Activated naive CD8-positive, alpha-beta T cell treated with anti-CD3 and anti-CD28 coated beads, Interleukin-2, amount 50 U/mL, for 24 hours (primary cell): ENCODE data around the gene PHEX.

ENCODE experiments used
- ATAC-seq: fragments of 150-1000 bp; cut with Tn5 transposase; one replicate; pipeline ENCODE4 v1.10.0; 2021
- DNase-seq: peaks from one replicate; pipeline ENCODE4 v3.0.0; 2021
- H3K27ac Mint-ChIP-seq: one replicate; pipeline ENCODE4 v1.8.0; 2021; ENCODE audit warnings: mild to moderate bottlenecking, mixed read lengths
- H3K27me3 Mint-ChIP-seq: one replicate; pipeline ENCODE4 v1.8.0; 2021; ENCODE audit warnings: mixed read lengths
- H3K36me3 Mint-ChIP-seq: one replicate; pipeline ENCODE4 v1.8.0; 2021; ENCODE audit warnings: low read depth, mixed read lengths
- H3K4me1 Mint-ChIP-seq: one replicate; pipeline ENCODE4 v1.8.0; 2021; ENCODE audit warnings: mixed read lengths
- H3K4me3 Mint-ChIP-seq: one replicate; pipeline ENCODE4 v1.8.0; 2021; ENCODE audit warnings: mild to moderate bottlenecking, moderate library complexity, mixed read lengths
- H3K9me3 Mint-ChIP-seq: one replicate; pipeline ENCODE4 v1.8.0; 2021; ENCODE audit warnings: mixed read lengths

PHEX gene

GRCh38 chrX:22032084-22032483, at the start of gene PHEX:
Gene PHEX (plus strand): TSS chrX:22032325. CDS start chrX:22033006, 681 bp downstream.
- no peak for DNase-seq
- no peaks in the 10 kb centered on the region for H3K36me3 Mint-ChIP-seq
- peak within 1 kb of the TSS; percentile 30 for H3K27ac Mint-ChIP-seq
- no peaks in the 10 kb centered on the region for H3K9me3 Mint-ChIP-seq
- peaks cover 59% of the 10 kb centered on the region for H3K4me1 Mint-ChIP-seq
- no peaks in the 10 kb centered on the region for H3K27me3 Mint-ChIP-seq
- peak within 1 kb of the TSS; percentile 42 for H3K4me3 Mint-ChIP-seq
- no peak for ATAC-seq

GRCh38 chrX:21985332-21985777, 46.8 kb upstream of the PHEX start:
- DNase-seq (peak; percentile 63), ATAC-seq (peak; percentile 66)
- H3K9me3 Mint-ChIP-seq, result no peaks in the 10 kb centered on the region
- no peaks in the 10 kb centered on the region for H3K27me3 Mint-ChIP-seq
- no peak overlapping the region for H3K4me3 Mint-ChIP-seq
- peaks cover 35% of the 10 kb centered on the region for H3K4me1 Mint-ChIP-seq
- peak overlapping the region; percentile 46 for H3K27ac Mint-ChIP-seq
- H3K36me3 Mint-ChIP-seq, result peaks cover 32% of the 10 kb centered on the region

- Mint-ChIP-seq H3K27me3 (no peaks in the 10 kb centered on the region), H3K36me3 (peaks cover 45% of the 10 kb centered on the region), H3K27ac (no peak overlapping the region), H3K4me3 (no peak overlapping the region), H3K9me3 (no peaks in the 10 kb centered on the region), H3K4me1 (peaks cover 47% of the 10 kb centered on the region)
- ATAC-seq (no peak), DNase-seq (no peak)
Measured at GRCh38 chrX:21986596-21986995, 45.5 kb upstream of the PHEX start.

GRCh38 chrX:21989384-21989783, 42.7 kb upstream of the PHEX start:
- H3K27me3 Mint-ChIP-seq, result no peaks in the 10 kb centered on the region
- H3K36me3 Mint-ChIP-seq, result peaks cover 63% of the 10 kb centered on the region
- DNase-seq (peak; percentile 23), ATAC-seq (peak; percentile 73)
- peaks cover 60% of the 10 kb centered on the region for H3K4me1 Mint-ChIP-seq
- H3K27ac Mint-ChIP-seq, result peak overlapping the region; percentile 91
- peak overlapping the region; percentile 45 for H3K4me3 Mint-ChIP-seq
- H3K9me3 Mint-ChIP-seq, result no peaks in the 10 kb centered on the region

- H3K36me3 Mint-ChIP-seq, result peaks cover 67% of the 10 kb centered on the region
- peak overlapping the region; percentile 91 for H3K27ac Mint-ChIP-seq
- H3K4me1 Mint-ChIP-seq, result peaks cover 62% of the 10 kb centered on the region
- ATAC-seq (no peak), DNase-seq (no peak)
- H3K4me3 Mint-ChIP-seq, result no peak overlapping the region
- no peaks in the 10 kb centered on the region for H3K27me3 Mint-ChIP-seq
- H3K9me3 Mint-ChIP-seq, result no peaks in the 10 kb centered on the region
Measured at GRCh38 chrX:21990832-21991231, 41.3 kb upstream of the PHEX start.

- Mint-ChIP-seq H3K36me3 (peaks cover 74% of the 10 kb centered on the region), H3K4me1 (peaks cover 69% of the 10 kb centered on the region), H3K27me3 (no peaks in the 10 kb centered on the region), H3K4me3 (no peak overlapping the region), H3K27ac (peak overlapping the region; percentile 91), H3K9me3 (no peaks in the 10 kb centered on the region)
- ATAC-seq (peak; percentile 50), DNase-seq (no peak)
Measured at GRCh38 chrX:21991504-21991903, 40.6 kb upstream of the PHEX start.

GRCh38 chrX:21993265-21993664, 38.9 kb upstream of the PHEX start:
- H3K4me1 Mint-ChIP-seq, result peaks cover 73% of the 10 kb centered on the region
- H3K27me3 Mint-ChIP-seq, result no peaks in the 10 kb centered on the region
- no peak overlapping the region for H3K27ac Mint-ChIP-seq
- DNase-seq (no peak), ATAC-seq (no peak)
- peaks cover 68% of the 10 kb centered on the region for H3K36me3 Mint-ChIP-seq
- no peaks in the 10 kb centered on the region for H3K9me3 Mint-ChIP-seq
- no peak overlapping the region for H3K4me3 Mint-ChIP-seq

GRCh38 chrX:21996872-21997455, 35.2 kb upstream of the PHEX start:
- Mint-ChIP-seq H3K27ac (peak overlapping the region; percentile 54), H3K4me1 (peaks cover 37% of the 10 kb centered on the region), H3K36me3 (peaks cover 42% of the 10 kb centered on the region), H3K9me3 (no peaks in the 10 kb centered on the region), H3K4me3 (no peak overlapping the region), H3K27me3 (no peaks in the 10 kb centered on the region)
- no peak for ATAC-seq
- no peak for DNase-seq

GRCh38 chrX:21998037-21998436, 34.1 kb upstream of the PHEX start:
- Mint-ChIP-seq H3K4me3 (no peak overlapping the region), H3K4me1 (peaks cover 30% of the 10 kb centered on the region), H3K27me3 (no peaks in the 10 kb centered on the region), H3K9me3 (no peaks in the 10 kb centered on the region), H3K27ac (no peak overlapping the region), H3K36me3 (peaks cover 42% of the 10 kb centered on the region)
- DNase-seq, result no peak
- ATAC-seq, result no peak

- Mint-ChIP-seq H3K4me3 (no peak overlapping the region), H3K4me1 (peaks cover 29% of the 10 kb centered on the region), H3K27ac (no peak overlapping the region), H3K9me3 (no peaks in the 10 kb centered on the region), H3K27me3 (no peaks in the 10 kb centered on the region), H3K36me3 (peaks cover 28% of the 10 kb centered on the region)
- DNase-seq (no peak), ATAC-seq (no peak)
Measured at GRCh38 chrX:22004866-22005265, 27.3 kb upstream of the PHEX start.

GRCh38 chrX:22012051-22012450, 20.1 kb upstream of the PHEX start:
- H3K4me1 Mint-ChIP-seq, result peaks cover 12% of the 10 kb centered on the region
- H3K27me3 Mint-ChIP-seq, result no peaks in the 10 kb centered on the region
- no peaks in the 10 kb centered on the region for H3K9me3 Mint-ChIP-seq
- H3K36me3 Mint-ChIP-seq, result peaks cover 5% of the 10 kb centered on the region
- ATAC-seq (no peak), DNase-seq (no peak)
- no peak overlapping the region for H3K4me3 Mint-ChIP-seq
- no peak overlapping the region for H3K27ac Mint-ChIP-seq

- no peak for DNase-seq
- Mint-ChIP-seq H3K9me3 (no peaks in the 10 kb centered on the region), H3K4me3 (no peak overlapping the region), H3K27ac (no peak overlapping the region), H3K4me1 (peaks cover 9% of the 10 kb centered on the region), H3K27me3 (no peaks in the 10 kb centered on the region), H3K36me3 (peaks cover 5% of the 10 kb centered on the region)
- no peak for ATAC-seq
Measured at GRCh38 chrX:22012931-22013330, 19.2 kb upstream of the PHEX start.

- no peak overlapping the region for H3K27ac Mint-ChIP-seq
- ATAC-seq, result no peak
- no peaks in the 10 kb centered on the region for H3K27me3 Mint-ChIP-seq
- peaks cover under 1% of the 10 kb centered on the region for H3K4me1 Mint-ChIP-seq
- no peaks in the 10 kb centered on the region for H3K9me3 Mint-ChIP-seq
- no peak overlapping the region for H3K4me3 Mint-ChIP-seq
- no peak for DNase-seq
- peaks cover 1% of the 10 kb centered on the region for H3K36me3 Mint-ChIP-seq
Measured at GRCh38 chrX:22015139-22015750, 16.9 kb upstream of the PHEX start.

GRCh38 chrX:22021751-22022324, 10.3 kb upstream of the PHEX start:
- DNase-seq (no peak), ATAC-seq (no peak)
- Mint-ChIP-seq H3K27me3 (no peaks in the 10 kb centered on the region), H3K4me1 (peaks cover 12% of the 10 kb centered on the region), H3K27ac (no peak overlapping the region), H3K4me3 (no peak overlapping the region), H3K9me3 (no peaks in the 10 kb centered on the region), H3K36me3 (no peaks in the 10 kb centered on the region)

GRCh38 chrX:22024577-22024976, 7.5 kb upstream of the PHEX start:
- Mint-ChIP-seq H3K27me3 (no peaks in the 10 kb centered on the region), H3K27ac (no peak overlapping the region), H3K36me3 (no peaks in the 10 kb centered on the region), H3K4me1 (peaks cover 37% of the 10 kb centered on the region), H3K4me3 (no peak overlapping the region), H3K9me3 (no peaks in the 10 kb centered on the region)
- ATAC-seq, result no peak
- DNase-seq, result no peak
